ENCODE measurements around the gene PTPN11.
"Not testable (repeated sequence)": the region's sequence is repeated elsewhere in the genome, so short reads cannot be mapped to it uniquely, and the experiment has no call there.

Gene PTPN11

DNA sequence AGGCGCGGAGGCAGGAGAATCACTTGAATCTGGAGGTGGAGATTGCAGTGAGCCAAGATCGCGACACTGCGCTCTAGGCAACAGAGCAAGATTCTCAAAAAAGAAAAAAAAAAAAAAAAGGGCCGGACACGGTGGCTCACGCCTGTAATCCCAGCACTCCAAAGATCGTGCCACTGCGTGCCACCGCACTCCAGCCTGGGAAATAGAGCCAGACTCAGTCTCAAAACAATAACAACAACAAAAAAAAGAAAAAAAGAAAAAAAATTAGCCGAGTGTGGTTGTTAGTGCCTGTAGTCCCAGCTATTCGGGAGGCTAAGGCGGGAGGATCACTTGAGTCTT is 8.9 kb upstream of the PTPN11 start:
- no peak for DNase-seq

DNA sequence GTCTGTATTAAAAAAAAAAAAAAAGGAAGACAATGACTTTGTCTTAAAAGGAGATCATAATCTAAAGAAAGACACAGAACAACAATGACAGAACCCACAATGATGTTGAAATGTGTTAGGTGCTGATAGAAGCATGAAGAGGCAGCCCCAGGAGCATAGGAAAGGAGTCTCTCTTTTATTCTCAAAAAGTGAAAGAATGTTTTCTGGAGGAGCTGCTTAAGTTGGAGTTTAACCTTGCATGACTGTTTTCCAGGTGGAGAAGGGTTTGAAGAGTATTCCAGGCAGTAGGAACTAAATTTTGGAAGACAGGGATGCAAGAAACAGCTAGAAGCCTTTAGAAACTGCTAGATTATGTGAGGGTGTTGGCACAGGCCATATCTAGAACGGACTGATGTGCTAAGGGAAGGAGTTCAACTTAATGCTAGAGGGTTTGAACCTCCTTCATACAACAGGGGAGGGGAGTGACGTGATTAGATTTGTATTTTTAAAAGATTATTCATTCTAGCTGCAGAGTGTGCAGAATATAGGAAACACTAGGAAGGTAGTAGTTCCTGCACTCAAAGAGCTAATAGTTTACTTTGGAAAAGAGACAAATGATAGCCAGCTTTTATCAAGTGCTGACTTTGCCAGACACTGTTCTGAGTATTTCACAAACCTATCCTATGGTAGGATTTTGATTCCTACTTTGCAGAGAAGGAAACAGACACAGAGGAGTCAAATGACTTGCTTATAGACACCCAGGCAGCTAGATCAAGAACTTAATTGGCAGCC is 4.7 kb upstream of the PTPN11 start:
- no peak for DNase-seq

DNA sequence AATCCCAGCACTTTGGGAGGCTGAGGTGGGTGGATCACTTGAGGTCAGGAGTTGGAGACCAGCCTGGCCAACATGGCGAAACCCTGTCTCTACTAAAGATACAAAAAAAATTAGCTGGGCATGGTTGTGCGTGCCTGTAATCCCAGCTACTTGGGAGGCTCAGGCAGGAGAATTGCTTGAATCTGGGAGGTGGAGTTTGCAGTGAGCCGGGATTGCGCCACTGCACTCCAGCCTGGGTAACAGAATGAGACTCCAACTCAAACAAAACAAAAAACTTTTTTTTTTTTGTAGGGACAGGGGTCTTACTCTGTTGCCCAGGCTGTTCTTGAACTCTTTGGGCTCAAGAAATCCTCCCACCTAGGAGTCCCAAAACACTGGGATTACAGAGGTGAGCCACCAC is 3.3 kb upstream of the PTPN11 start:
- not testable (repeated sequence) for DNase-seq

DNA sequence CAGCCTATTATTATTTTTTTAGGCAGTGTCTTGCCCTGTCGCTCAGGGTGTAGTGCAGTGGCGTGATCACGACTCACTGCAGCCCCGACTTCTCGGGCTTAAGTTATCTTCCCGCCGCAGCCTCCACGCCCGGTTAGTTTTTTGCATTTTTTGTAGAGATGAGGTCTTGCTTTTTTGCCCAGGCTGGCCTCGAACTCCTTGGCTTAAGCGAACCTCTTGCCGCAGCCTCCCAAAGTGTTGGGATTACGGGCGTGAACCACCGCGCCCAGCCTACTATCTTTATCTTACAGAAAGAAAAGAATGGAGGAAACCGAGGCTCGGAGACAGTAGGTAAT is 507 bp upstream of the PTPN11 start:
- DNase-seq = no peak

DNA sequence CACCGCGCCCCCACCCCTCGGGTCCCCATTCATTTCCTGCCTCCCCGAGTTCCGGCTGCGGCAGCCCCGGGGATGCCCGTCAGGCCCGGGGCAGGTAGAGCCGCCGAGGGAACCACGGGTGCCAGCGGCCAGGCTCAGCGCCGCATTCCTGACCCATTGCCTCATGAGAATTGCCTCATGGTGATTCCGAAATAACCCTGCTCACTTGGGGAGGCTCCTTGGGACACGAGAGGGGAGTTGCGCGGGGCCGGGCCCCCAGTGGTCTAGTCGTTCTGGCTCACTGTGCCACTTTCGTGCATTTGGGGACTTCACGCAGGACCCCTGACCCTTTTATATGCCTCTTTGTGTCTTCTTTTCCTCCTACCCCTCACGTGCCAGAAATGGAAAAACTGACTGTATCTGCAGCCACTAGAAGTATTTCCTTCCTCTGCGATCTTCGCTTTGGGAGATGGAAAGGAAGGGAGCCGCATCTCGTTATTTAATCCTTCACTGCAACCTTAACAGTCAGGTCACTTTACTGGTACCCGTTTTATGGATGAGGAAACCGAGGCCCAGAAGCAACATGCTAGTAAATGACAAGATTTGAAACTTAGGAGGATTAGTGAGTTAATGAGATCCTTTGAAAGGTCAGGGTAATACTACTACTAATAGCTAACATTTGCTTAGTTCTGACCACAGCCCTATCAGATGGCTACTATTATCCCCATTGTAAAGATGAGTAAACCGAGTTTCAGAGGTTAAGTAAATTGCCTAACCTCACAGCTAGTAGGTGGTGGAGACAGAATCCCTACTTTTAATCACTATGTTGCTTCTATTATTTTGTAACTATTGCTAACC is 768 bp downstream of the PTPN11 start:
- peak; percentile 33 for DNase-seq

DNA sequence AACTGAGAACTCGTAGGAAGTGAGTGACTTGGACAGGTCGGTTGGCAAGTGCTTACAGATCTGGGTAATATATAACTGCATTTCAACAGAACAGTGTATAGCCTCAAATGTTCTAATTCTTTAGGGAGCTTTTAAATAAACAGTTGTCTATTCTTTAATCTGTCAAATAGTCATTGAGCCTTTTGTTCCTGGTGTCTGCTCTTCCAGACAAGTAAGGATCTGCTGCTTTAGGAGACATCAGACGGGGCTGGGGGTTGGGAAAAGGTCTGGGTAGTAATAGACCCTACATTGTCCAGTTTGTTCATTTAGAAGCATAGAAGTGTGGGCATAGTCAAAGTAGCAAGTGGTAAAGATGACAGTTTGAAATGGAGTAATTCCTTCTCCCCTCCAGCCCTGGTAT is 2.0 kb downstream of the PTPN11 start:
- DNase-seq = no peak

DNA sequence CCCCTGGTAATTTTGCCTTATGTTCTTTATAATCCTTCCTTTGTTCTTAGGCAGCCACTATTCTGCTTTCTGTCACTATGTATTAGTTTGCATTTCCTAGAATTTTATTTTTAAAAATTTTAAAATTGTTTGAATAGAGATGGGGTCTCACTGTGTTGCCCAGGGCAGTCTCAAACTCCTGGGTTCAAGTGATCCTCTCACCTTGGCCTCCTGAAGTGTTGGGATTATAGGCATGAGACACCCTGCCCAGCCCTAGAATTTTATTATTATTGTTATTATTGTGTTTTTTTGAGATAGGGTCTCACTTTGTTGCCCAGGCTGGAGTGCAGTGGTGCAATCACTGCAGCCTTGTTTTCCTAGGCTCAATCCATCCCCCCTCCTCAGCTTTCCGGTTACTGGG is 2.6 kb downstream of the PTPN11 start:
- DNase-seq = no peak

DNA sequence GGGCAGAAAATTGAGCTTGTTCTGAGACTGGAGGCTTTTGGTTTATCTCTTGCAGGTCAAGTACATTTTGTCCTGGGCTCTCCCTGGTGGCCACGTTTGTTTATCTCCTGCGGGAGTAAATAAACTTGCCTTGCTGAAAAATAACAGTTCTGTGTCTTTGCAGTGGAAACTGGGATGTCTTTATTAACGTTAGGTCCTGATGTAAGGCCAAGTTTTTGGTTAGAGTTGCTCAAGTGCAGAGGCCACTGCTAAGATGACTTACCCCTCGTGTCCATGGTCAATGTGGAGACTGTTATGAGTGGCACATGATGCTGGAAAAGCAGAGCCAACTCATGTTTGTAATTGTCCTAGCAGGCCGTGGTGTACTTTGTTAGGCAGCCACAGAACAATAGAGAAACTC is 3.8 kb downstream of the PTPN11 start:
- no peak for DNase-seq

DNA sequence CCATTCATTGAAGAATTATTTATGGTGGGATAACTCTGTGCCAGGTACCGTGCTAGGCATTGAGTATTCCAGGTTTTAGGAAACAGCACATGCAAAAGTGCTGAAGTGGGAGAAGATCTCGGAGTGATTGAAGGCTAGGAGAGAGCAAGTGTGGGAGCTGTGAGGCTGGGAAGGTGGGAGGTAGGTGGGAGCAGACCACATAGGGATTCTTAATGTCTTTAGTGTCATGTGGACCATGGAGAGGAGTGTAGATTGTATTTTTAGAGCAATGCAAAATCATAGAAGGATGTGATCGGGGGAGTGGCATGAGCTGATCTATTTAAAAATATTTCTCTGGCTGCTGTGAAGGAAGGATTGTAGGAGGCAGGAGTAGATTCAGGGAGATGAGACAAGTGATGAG is 5.4 kb downstream of the PTPN11 start:
- DNase-seq = no peak

DNA sequence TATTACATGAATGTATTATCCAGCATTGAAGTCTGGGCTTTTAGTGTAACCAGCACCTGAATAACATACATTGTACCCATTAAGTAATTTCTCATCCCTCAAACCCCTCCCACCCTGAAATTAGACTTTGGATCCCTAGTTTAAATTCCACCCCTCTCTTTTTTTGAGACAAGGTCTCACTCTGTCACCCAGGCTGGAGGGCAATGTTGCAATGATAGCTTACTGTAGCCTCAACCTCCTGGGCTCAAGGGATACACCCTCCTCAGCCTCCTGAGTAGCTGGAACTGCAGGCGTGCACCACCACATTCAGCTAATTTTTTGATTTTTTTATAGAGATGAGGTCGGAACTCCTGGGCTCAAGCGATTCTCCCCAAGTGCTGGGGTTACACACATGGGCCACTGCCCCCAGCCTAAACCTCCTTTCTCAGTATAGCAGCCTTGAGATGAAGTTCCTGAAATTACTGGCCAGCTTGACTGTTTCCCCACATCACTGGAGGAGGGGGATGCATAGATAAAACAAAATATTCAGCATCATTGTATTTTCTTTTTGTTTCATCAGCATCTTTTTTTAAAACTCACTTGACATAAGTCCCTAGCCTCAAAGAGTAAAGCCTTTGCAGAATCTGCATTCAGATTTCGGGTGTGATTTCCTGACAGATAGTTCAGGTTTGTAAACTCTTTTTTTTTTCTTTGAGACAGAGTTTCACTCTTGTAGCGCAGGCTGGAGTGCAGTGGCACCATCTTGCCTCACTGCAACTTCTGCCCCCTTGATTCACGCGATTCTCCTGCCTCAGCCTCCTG is 7.0 kb downstream of the PTPN11 start:
- DNase-seq = no peak

DNA sequence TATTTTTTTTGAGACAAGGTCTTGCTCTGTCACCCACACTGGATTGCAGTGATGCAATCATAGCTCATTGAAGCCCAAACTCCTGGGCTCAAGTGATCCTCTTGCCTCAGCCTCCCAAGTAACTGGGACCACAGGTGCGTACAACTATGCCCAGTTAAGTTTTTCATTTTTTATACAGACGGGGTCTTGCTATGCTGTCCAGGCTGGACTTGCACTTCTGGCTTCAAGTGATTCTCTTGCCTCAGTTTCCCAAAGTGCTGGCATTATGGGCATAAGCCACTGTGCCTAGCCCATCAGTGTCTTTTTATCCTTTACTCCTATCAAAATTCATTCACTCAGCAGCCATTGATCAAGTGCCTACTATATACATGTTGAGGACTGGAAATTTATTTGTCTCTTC is 9.0 kb downstream of the PTPN11 start:
- no peak for DNase-seq

DNA sequence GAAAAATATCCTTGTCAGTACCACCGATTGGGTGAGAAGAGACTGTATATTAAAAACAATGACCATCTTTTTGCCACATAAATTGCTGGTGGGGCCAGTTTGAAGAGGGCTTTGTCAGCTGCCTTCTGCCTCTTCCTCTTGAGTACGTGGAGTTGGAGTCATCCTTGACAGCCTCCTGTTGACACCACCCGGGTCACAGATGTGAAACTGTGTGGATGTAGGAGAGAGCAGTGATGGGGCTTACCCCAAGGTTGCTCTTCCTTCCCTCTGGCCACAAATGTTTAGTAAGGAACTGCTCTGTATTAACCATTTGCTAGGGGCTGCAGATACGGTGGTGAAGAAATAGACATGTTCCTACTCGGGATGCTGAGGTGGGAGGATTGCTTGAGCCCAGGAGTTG is 12.2 kb downstream of the PTPN11 start:
- DNase-seq = no peak

DNA sequence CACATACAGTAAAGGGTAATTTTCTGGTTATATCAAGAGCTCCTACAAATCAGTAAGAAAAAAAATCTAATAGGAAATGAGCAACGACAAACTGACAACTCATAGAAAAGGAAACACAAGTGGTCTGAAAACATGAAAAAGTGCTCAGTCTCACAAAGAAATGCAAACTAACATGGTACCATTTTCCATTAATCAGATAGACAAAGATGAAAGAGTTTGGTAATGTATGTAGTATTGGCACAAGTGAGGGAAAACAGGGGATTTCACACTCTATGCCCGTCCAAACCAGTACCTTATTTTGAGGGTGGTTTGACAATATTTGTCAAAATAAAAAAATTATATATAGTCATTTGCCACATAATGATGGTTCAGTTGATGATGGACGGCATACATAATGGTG is 13.2 kb downstream of the PTPN11 start:
- no peak for DNase-seq

DNA sequence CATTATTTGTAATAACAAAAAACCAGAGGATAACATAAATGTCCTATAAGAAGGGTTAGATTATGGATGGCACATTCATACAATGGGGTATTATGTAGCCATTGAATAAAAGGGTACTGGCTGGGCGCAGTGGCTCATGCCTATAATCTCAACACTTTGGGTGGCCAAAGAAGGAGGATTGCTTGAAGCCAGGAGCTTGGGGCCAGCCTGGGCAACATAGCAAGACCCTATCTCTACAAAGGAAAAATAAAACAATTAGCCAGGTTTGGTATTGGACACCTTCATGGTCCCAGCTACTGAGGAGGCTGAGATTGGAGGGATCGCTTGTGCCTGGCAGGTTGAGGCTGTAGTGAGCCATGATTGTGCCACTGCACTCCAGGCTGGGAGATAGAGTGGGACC is 14.8 kb downstream of the PTPN11 start:
- no peak for DNase-seq

DNA sequence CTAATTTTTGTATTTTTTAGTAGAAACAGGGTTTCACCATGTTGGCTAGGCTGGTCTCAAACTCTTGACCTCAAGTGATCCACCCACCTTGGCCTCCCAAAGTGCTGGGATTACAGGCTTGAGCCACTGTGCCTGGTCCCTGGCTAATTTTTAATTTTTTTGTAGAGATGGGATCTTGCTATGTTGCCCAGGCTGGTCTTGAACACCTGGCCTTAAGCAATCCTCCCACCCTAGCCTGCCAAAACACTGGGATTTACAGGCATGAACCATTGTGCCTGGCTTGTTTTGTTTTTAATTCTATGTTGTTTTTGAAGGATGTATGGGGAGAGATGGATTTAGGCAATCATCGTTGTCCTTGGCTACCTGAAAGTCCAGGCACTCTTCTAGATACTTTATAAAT is 19.9 kb downstream of the PTPN11 start:
- DNase-seq = not testable (repeated sequence)

DNA sequence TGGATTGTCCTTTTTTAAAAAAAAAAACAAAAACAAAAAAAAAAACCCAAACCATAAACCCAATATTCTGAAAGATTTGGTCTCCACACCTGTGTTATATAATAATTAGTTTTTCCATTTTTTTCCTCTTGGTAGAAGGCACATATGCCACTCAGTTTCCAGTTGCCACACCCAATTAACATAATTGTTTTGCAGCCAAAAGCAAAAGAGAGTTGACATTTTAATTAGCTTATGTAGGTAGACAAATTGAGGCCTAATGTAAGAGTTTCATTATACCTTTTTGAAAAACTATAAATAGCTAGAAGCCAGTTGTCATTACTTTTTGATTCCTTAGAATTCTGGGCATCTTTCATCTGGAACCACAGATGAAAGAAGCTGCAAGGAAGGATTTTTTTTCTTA is 21.0 kb downstream of the PTPN11 start:
- DNase-seq = no peak

DNA sequence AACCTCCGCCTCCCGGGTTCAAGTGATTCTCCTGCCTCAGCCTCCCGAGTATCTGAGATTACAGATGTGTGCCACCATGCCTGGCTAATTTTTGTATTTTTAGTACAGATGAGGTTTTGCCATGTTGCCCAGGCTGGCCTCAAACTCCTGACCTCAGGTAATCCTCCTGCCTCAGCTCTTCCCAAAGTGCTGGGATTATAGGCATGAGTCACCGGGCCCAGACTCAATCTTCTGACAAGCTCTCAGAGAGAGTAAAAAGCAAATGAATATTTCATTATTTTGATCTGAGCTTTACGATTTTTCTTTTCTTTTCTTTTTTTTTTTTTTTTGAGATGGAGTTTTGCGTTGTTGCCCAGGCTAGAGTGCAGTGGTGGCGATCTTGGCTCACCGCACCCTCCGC is 21.9 kb downstream of the PTPN11 start:
- DNase-seq = not testable (repeated sequence)

DNA sequence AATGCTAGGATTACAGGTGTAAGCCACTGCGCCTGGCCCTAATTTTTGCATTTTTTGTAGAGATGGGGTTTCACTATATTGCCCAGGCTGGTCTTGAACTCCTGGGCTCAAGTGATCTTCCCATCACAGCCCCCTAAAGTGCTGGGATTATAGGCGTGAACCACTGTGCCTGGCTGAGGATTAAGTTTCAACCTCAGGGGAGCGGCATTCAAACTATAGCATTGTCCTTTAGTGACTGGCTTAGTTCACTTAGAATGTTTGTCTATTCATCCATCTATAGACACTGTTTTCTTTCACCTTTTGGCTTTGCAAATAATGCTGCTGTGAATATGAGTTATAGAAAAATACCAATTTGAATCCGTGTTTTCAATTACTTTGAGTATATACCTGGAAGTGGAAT is 25.2 kb downstream of the PTPN11 start:
- DNase-seq = no peak

DNA sequence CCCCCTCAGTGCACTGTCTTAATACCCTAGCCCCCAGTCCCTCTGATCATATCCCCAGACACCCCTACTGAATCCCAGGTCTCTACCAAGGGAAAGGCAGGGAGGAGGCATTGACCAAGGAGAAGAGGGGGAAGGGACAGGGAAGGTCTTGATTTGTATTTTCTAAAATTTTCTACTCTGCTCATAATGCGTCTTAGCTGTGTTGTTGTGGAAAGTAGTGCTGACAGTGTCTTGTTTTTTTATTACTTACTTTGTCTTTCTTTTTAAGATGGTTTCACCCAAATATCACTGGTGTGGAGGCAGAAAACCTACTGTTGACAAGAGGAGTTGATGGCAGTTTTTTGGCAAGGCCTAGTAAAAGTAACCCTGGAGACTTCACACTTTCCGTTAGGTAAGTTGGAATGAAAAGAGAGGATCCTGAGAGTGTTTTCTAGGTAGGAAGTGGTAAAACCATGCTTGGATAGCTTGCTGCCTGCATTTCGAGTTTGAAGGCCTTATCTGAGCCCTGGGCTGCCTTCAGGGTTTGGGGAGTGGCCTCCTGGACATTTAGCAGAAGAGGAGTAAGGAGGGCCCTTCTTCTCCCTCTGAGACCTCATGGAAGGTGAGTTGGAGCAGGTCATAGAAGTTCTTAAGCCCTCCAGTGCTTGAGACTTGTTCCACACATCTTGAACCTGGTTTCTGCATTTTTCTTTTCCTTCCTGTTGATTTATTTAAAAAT is 27.4 kb downstream of the PTPN11 start:
- DNase-seq = no peak

DNA sequence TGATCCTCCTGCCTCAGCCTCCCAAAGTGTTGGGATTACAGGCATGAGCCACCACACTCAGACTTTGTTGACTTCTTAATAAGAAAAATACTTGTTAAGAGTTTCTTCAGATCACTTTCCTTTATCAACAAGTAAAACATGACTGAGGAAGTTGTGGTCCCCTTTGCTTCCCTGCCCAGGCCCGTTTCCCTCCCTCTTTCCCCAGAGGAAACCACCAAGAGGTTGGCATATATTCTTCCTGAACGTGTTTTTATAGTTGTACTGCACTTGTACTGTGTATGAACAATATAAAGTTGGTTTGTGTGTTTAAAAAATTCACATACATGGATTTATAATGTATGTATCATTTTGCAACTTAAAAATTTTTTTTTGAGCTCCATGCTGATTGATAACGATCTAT is 28.4 kb downstream of the PTPN11 start:
- DNase-seq = no peak

DNA sequence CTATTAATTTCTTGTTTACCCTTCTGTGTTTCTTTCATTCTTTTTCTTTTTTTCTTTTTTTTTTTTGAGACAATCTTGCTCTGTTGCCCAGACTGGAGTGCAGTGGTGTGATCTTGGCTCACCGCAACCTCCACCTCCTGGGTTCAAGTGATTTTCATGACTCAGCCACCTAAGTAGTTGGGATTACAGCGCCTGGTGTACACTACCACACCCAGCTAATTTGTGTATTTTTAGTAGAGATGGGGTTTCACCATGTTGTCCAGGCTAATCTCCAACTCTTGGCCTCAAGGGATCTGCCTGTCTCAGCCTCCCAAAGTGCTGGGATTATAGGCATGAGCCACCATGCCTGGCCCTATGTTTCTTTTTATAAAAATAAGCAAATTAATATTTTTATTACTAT is 29.4 kb downstream of the PTPN11 start:
- not testable (repeated sequence) for DNase-seq

DNA sequence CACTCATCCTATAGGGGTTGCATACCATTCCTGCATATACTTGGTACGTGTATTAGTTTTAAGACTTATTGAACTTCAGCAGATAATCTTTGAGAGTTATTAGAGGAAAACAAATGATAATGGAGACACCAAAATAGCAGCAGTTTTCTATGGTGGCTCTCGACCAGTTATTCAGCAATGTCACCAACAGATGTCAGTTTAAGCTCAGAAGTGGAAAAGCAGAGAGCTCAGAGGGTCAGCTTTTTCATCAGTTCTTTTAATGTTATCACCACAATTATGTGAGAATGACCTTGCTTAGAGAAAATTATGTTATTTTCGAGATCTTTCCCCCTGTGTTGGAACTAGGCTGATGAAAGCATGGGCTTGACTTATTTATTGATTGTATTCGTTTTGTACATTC is 32.0 kb downstream of the PTPN11 start:
- no peak for DNase-seq

DNA sequence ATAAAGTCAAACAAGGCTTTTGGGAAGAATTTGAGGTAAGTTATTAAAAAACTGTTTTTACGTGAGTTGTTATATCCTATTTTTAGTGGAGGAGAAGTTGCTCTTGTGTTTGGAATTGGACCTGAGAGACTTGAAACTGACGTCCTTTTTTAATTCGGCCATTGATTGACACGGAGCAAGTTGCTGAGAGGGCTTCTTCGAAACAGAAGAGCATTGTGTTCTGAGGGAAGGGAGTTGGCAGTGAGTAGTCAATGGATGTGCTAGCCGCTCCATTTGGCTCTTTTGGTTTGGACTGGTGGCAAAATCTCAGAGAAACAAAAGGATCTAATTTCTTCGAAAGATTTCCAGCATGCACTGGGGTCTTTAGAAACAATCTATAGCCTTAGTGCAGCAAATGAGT is 37.3 kb downstream of the PTPN11 start:
- DNase-seq = no peak
